ENCODE measurements around the gene SLBP.

The SLBP gene

GRCh38 chr4:1749370-1749769, 37.3 kb upstream of the SLBP start:
- DNase-seq (ENCODE audit: low read depth in 2 of 2), result no peak

- peak; percentile 53 to 83 for DNase-seq (ENCODE audit: low read depth in 2 of 2)
These were observed 36.4 kb upstream of the SLBP start for GRCh38 chr4:1748465-1748995.

GRCh38 chr4:1747603-1747967, 35.5 kb upstream of the SLBP start:
- no peak for DNase-seq (ENCODE audit: low read depth in 2 of 2)

- DNase-seq (ENCODE audit: low read depth in 2 of 2), result no peak
These were observed 34.9 kb upstream of the SLBP start for GRCh38 chr4:1746919-1747602.

GRCh38 chr4:1746265-1746691, 34.2 kb upstream of the SLBP start:
- DNase-seq (ENCODE audit: low read depth in 2 of 2), result peak; percentile 58 to 82

GRCh38 chr4:1745697-1746096, 33.6 kb upstream of the SLBP start:
- no peak for DNase-seq (ENCODE audit: low read depth in 2 of 2)

GRCh38 chr4:1745165-1745564, 33.0 kb upstream of the SLBP start:
- no peak for DNase-seq (ENCODE audit: low read depth in 2 of 2)

- DNase-seq (ENCODE audit: low read depth in 2 of 2), result no peak
These were observed 32.4 kb upstream of the SLBP start for GRCh38 chr4:1744552-1744951.

GRCh38 chr4:1743975-1744374, 31.9 kb upstream of the SLBP start:
- no peak for DNase-seq (ENCODE audit: low read depth in 2 of 2)

- DNase-seq (ENCODE audit: low read depth in 2 of 2), result no peak
These were observed 31.4 kb upstream of the SLBP start for GRCh38 chr4:1743551-1743950.

GRCh38 chr4:1741208-1741607, 29.1 kb upstream of the SLBP start:
- no peak for DNase-seq (ENCODE audit: low read depth in 2 of 2)

- DNase-seq (ENCODE audit: low read depth in 2 of 2), result no peak
These were observed 28.0 kb upstream of the SLBP start for GRCh38 chr4:1740021-1740545.

GRCh38 chr4:1739358-1739757, 27.2 kb upstream of the SLBP start:
- DNase-seq (ENCODE audit: low read depth in 2 of 2), result no peak

- DNase-seq (ENCODE audit: low read depth in 2 of 2), result no peak
These were observed 26.3 kb upstream of the SLBP start for GRCh38 chr4:1738410-1738809.

GRCh38 chr4:1737666-1738065, 25.5 kb upstream of the SLBP start:
- DNase-seq (ENCODE audit: low read depth in 2 of 2), result no peak

GRCh38 chr4:1736812-1737211, 24.7 kb upstream of the SLBP start:
- no peak for DNase-seq (ENCODE audit: low read depth in 2 of 2)

GRCh38 chr4:1735215-1735614, 23.1 kb upstream of the SLBP start:
- DNase-seq (ENCODE audit: low read depth in 2 of 2), result no peak

GRCh38 chr4:1732911-1733310, 20.8 kb upstream of the SLBP start:
- no peak for DNase-seq (ENCODE audit: low read depth in 2 of 2)

- DNase-seq (ENCODE audit: low read depth in 2 of 2), result no peak
These were observed 19.1 kb upstream of the SLBP start for GRCh38 chr4:1731180-1731579.

- no peak for DNase-seq (ENCODE audit: low read depth in 2 of 2)
These were observed 18.5 kb upstream of the SLBP start for GRCh38 chr4:1730532-1731135.

GRCh38 chr4:1728061-1728980, 16.2 kb upstream of the SLBP start:
- DNase-seq (ENCODE audit: low read depth in 2 of 2), result no peak

Data from stimulated activated CD4-positive, alpha-beta T cell treated with anti-CD3 and anti-CD28 coated beads, Interleukin-12 subunit alpha, Interleukin-12 subunit beta, amount 100 ng/mL, for 24 hours (primary cell).